Smooth muscle cell (in vitro differentiated cells): ENCODE measurements around the gene ATP5PB. TPM values are rescaled to one million over a fixed set of nuclear protein-coding genes. Genes with fewer than 3 reads are reported as not detected.

ENCODE experiments used
- DNase-seq: peaks from one replicate; lab custom pipeline; 2025; ENCODE audit not compliant: unreplicated experiment; lab: John Stamatoyannopoulos, UW
- H2AFZ ChIP-seq: fragments of 200-600 bp; sonication (generic); 2 replicates; pipeline ENCODE4 v1.6.0; 2016; ENCODE audit warnings: antibody characterized with exemption, low read depth, mild to moderate bottlenecking
- H3F3A ChIP-seq: fragments of 200-600 bp; sonication (generic); 2 replicates; pipeline ENCODE4 v1.6.0; 2017; ENCODE audit warnings: antibody characterized with exemption, low read depth
- H3K27ac ChIP-seq: fragments of 200-600 bp; sonication (generic); 2 replicates; pipeline ENCODE4 v1.5.1; 2016; ENCODE audit warnings: low read depth, mild to moderate bottlenecking
- H3K27me3 ChIP-seq: fragments of 200-600 bp; sonication (generic); 2 replicates; pipeline ENCODE4 v1.6.1; 2016; ENCODE audit warnings: low read depth, mild to moderate bottlenecking
- H3K36me3 ChIP-seq: fragments of 200-600 bp; sonication (generic); 2 replicates; pipeline ENCODE4 v1.5.1; 2016; ENCODE audit warnings: low read depth
- H3K4me1 ChIP-seq: fragments of 200-600 bp; sonication (generic); 2 replicates; pipeline ENCODE4 v1.5.1; 2016; ENCODE audit warnings: low read depth
- H3K4me2 ChIP-seq: fragments of 200-600 bp; sonication (generic); 2 replicates; pipeline ENCODE4 v1.6.0; 2016; ENCODE audit warnings: mild to moderate bottlenecking
- H3K4me3 ChIP-seq: fragments of 200-600 bp; sonication (generic); 2 replicates; pipeline ENCODE4 v1.5.1; 2016; ENCODE audit warnings: mild to moderate bottlenecking
- H3K79me2 ChIP-seq: fragments of 200-600 bp; sonication (generic); 2 replicates; pipeline ENCODE4 v1.6.0; 2016; ENCODE audit warnings: low read depth, mild to moderate bottlenecking
- H3K9ac ChIP-seq: fragments of 200-600 bp; sonication (generic); 2 replicates; pipeline ENCODE4 v1.6.0; 2016; ENCODE audit warnings: low read depth
- H3K9me3 ChIP-seq: fragments of 200-600 bp; sonication (generic); replicated peaks from 2 replicates; pipeline ENCODE4 v1.5.1; 2016; ENCODE audit warnings: low read depth
- H4K20me1 ChIP-seq: fragments of 200-600 bp; sonication (generic); 2 replicates; pipeline ENCODE4 v1.6.0; 2016; ENCODE audit warnings: low read depth
- CTCF ChIP-seq: fragments of 200-600 bp; sonication (generic); IDR thresholded peaks from 2 replicates; pipeline ENCODE4 v1.5.1; 2017; ENCODE audit warnings: borderline replicate concordance, mild to moderate bottlenecking, antibody characterized with exemption; ENCODE audit not compliant: insufficient read depth, poor library complexity, severe bottlenecking
- WGBS: methylation state at CpG from one replicate; pipeline ENCODE4 v1.1.7; 2016; ENCODE audit warnings: low lambda C conversion rate; 5-methylcytosine and 5-hydroxymethylcytosine counted together
- polyA plus RNA-seq: library from polyadenylated mRNA; unstranded; fragments of >200 nt; fragmentation: Nextera tagmentation; extraction: Ambion mirVana; gene quantifications from 2 replicates; pipeline ENCODE4 v1.2.1, GENCODE V29; 2016
- total RNA-seq: library from RNA; depleted of rRNA; stranded (reverse); fragments of >200 nt; gene quantifications from 2 replicates; pipeline ENCODE4 v1.2.3, GENCODE V29; 2014

Gene ATP5PB
- total and polyA plus RNA-seq, 2 experiments from 2014 or later: 272 to 289 TPM

GRCh38 chr1:111467865-111468716 lies 18.8 kb downstream of the ATP5PB start:
- no peak overlapping the region for H3K27ac ChIP-seq
- no peak overlapping the region for H3K4me3 ChIP-seq
- WGBS: 89% methylated on average over 2 of the region's 2 CpGs
- no peaks in the 10 kb centered on the region for H4K20me1 ChIP-seq
- H3K4me1 ChIP-seq: no peaks in the 10 kb centered on the region
- DNase-seq: no peak
- no peaks in the 10 kb centered on the region for H3K9me3 ChIP-seq
- no peaks in the 10 kb centered on the region for H3K36me3 ChIP-seq
- no peaks in the 10 kb centered on the region for H3F3A ChIP-seq
- no peak overlapping the region for H3K4me2 ChIP-seq
- no peak overlapping the region for H3K9ac ChIP-seq
- no peak overlapping the region for H2AFZ ChIP-seq
- no peak for TF ChIP-seq CTCF
- H3K27me3 ChIP-seq: no peaks in the 10 kb centered on the region
- H3K79me2 ChIP-seq: no peaks in the 10 kb centered on the region

DNA sequence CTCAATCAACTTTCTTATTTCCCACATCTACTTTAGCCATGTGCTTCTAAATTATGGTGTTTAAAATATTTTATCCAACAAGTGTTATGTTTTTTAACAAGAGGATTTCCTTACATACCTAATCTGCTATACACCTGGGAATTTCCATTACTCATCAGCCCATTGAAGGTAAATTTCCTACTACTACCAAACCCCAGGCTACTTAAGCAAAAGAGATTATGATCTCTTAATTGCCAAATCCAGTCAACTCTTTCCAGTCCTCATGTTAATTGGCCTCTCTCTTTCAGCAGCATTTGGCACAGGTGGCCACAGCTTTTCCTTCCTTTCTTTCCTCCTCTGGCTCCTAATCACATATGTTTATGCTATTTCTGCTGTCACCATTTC lies 19.4 kb downstream of the ATP5PB start:
- Histone ChIP-seq H3K27ac (no peak overlapping the region), H3K4me1 (no peaks in the 10 kb centered on the region), H3F3A (no peaks in the 10 kb centered on the region), H3K79me2 (no peaks in the 10 kb centered on the region), H3K9ac (no peak overlapping the region), H4K20me1 (no peaks in the 10 kb centered on the region), H3K9me3 (no peaks in the 10 kb centered on the region), H3K4me2 (no peak overlapping the region), H3K36me3 (no peaks in the 10 kb centered on the region), H2AFZ (no peak overlapping the region), H3K4me3 (no peak overlapping the region), H3K27me3 (no peaks in the 10 kb centered on the region)
- DNase-seq: no peak
- TF ChIP-seq CTCF: no peak

GRCh38 chr1:111469539-111469938 lies 20.3 kb downstream of the ATP5PB start:
- no peaks in the 10 kb centered on the region for H3K27me3 ChIP-seq
- H3K36me3 ChIP-seq: no peaks in the 10 kb centered on the region
- no peak overlapping the region for H2AFZ ChIP-seq
- H3F3A ChIP-seq: no peaks in the 10 kb centered on the region
- H3K79me2 ChIP-seq: no peaks in the 10 kb centered on the region
- no peaks in the 10 kb centered on the region for H3K9me3 ChIP-seq
- no peak overlapping the region for H3K4me3 ChIP-seq
- H4K20me1 ChIP-seq: no peaks in the 10 kb centered on the region
- DNase-seq: no peak
- H3K9ac ChIP-seq: no peak overlapping the region
- H3K27ac ChIP-seq: no peak overlapping the region
- no peak for TF ChIP-seq CTCF
- H3K4me2 ChIP-seq: no peak overlapping the region
- H3K4me1 ChIP-seq: no peaks in the 10 kb centered on the region

- WGBS: 97% methylated on average over 5 of the region's 5 CpGs
These were observed 21.3 kb downstream of the ATP5PB start for GRCh38 chr1:111470596-111470995.

More at GRCh38 chr1:111470596-111470995, 21.3 kb downstream of the ATP5PB start:
- Histone ChIP-seq H3K27me3 (no peaks in the 10 kb centered on the region), H3F3A (no peaks in the 10 kb centered on the region), H3K36me3 (no peaks in the 10 kb centered on the region), H3K9ac (no peak overlapping the region), H3K79me2 (no peaks in the 10 kb centered on the region), H3K4me3 (no peak overlapping the region), H3K27ac (no peak overlapping the region), H3K4me1 (no peaks in the 10 kb centered on the region), H3K4me2 (no peak overlapping the region), H4K20me1 (no peaks in the 10 kb centered on the region), H2AFZ (no peak overlapping the region), H3K9me3 (no peaks in the 10 kb centered on the region)
- no peak for DNase-seq
- TF ChIP-seq CTCF: no peak
